ENCODE results near the gene ARHGEF6.

Gene ARHGEF6

DNA sequence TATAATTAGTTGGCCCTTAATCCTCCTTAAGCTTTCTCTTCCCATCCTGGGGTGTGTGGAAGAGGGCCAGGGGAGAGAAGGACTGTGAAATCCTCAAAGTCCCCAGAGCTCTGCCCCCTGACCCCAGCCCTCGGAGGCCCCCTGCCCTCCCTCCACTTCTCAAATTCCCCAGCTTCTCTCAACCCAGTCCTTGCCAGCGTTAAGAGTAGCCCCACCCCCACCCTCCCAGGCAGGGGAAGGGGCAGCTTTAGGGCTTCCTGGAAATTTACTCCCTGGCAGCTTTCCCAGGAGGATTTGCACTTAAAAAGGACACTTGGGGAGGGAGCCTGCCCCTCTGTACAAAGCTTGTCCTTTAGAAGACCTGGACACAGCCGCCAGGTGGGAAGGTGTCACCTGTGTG lies 144.6 kb downstream of the ARHGEF6 start:
- Histone ChIP-seq H3K4me3 (ENCODE audit: severe bottlenecking) (no peak overlapping the region), H3K27me3 (ENCODE audit: insufficient read depth, poor library complexity, severe bottlenecking) (no peaks in the 10 kb centered on the region), H3K9me3 (ENCODE audit: severe bottlenecking) (no peaks in the 10 kb centered on the region), H3K4me1 (ENCODE audit: insufficient read depth, poor library complexity, severe bottlenecking) (no peaks in the 10 kb centered on the region), H3K27ac (ENCODE audit: poor library complexity, severe bottlenecking) (no peak overlapping the region), H3K36me3 (ENCODE audit: low read depth) (no peaks in the 10 kb centered on the region)
- ATAC-seq (ENCODE audit: low read depth) (no peak), DNase-seq (ENCODE audit: low spot score) (no peak)
- TF ChIP-seq, protein P1, sequence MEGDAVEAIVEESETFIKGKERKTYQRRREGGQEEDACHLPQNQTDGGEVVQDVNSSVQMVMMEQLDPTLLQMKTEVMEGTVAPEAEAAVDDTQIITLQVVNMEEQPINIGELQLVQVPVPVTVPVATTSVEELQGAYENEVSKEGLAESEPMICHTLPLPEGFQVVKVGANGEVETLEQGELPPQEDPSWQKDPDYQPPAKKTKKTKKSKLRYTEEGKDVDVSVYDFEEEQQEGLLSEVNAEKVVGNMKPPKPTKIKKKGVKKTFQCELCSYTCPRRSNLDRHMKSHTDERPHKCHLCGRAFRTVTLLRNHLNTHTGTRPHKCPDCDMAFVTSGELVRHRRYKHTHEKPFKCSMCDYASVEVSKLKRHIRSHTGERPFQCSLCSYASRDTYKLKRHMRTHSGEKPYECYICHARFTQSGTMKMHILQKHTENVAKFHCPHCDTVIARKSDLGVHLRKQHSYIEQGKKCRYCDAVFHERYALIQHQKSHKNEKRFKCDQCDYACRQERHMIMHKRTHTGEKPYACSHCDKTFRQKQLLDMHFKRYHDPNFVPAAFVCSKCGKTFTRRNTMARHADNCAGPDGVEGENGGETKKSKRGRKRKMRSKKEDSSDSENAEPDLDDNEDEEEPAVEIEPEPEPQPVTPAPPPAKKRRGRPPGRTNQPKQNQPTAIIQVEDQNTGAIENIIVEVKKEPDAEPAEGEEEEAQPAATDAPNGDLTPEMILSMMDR (IDR thresholded peaks at IDR 0.05; ENCODE audit: poor library complexity, severe bottlenecking) = no peak

DNA sequence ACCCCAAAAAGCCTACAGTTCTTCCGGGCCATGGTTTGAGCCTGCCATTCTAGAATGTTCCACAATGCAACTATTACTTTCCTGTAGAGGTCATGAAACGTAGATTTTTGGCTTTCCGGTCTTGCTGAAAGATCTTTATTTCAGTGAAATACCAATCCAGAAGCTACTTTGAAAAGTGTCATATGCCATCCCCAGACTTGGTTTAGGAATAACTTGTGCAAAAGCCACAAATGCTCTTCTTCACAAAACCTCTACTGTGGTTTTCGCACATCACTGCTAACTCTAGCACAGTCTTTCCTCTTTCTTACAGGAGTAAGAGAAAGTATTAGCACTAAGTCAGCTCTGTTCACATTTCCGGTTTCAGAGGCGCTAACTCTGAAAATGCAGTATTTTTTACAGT lies 145.5 kb downstream of the ARHGEF6 start:
- no peaks in the 10 kb centered on the region for H3K27me3 ChIP-seq (ENCODE audit: insufficient read depth, poor library complexity, severe bottlenecking)
- TF ChIP-seq, protein P1 (IDR thresholded peaks at IDR 0.05; ENCODE audit: poor library complexity, severe bottlenecking) = no peak
- ATAC-seq (ENCODE audit: low read depth) = no peak

DNA sequence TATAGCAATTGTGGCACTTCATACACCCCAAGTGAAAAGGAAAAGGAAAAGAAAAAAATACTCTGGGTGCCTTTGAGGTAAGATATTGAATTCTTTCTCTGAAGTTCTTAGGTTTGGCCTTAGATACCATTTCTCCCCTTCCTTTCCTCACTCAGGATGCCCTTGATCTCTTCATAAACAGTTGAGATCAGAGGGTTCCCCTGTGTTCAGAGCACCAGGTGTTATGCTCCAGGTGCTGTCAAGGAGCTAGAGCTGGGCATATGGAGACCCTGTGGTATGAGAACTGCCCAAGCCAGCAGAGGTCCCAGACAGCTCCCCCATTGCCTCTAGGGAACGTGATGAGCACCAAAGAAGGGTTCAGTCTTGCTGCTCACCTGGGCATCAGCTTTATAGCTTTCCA lies 149.9 kb downstream of the ARHGEF6 start:
- no peaks in the 10 kb centered on the region for H3K4me1 ChIP-seq (ENCODE audit: insufficient read depth, poor library complexity, severe bottlenecking)
- no peak overlapping the region for H3K27ac ChIP-seq (ENCODE audit: poor library complexity, severe bottlenecking)

More for the DNA sequence above, 145.5 kb downstream of the ARHGEF6 start:
- no peak overlapping the region for H3K27ac ChIP-seq (ENCODE audit: poor library complexity, severe bottlenecking)
- H3K36me3 ChIP-seq (ENCODE audit: low read depth) = no peaks in the 10 kb centered on the region
- no peaks in the 10 kb centered on the region for H3K4me1 ChIP-seq (ENCODE audit: insufficient read depth, poor library complexity, severe bottlenecking)
- H3K9me3 ChIP-seq (ENCODE audit: severe bottlenecking) = no peaks in the 10 kb centered on the region
- no peak overlapping the region for H3K4me3 ChIP-seq (ENCODE audit: severe bottlenecking)
- DNase-seq (ENCODE audit: low spot score) = no peak

DNA sequence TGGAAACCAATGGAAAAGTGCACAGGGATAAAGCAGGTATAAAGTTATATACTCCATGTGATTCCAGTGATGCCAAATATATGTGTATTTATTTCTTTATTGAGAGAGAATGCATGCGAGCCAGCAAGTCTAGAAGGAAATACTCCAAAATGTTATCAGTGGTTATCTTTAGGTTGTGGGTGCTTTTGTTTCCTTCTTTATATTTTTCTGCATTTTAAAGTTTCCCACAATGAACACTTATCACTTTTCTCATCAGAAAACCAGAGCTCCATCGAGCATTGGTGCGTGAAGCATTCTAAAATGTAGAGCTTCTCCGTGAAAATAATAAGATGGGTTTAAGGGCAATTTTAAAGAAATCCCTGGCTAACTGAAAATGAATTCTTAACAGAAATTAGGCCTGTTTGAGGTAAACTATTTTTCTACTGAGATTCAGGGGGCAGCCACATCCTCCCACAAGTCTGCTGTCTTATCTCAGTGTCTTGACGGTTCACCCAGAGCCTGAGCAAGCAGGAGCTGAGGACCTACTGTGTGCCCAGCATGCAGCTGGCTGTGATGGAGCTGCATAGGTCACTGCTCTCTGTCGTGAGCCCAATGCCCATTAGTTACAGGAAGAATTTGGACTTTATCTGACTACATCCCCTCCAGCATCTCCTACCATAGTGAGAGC lies 151.5 kb downstream of the ARHGEF6 start:
- Histone ChIP-seq H3K4me1 (ENCODE audit: insufficient read depth, poor library complexity, severe bottlenecking) (no peaks in the 10 kb centered on the region), H3K36me3 (ENCODE audit: low read depth) (no peaks in the 10 kb centered on the region), H3K4me3 (ENCODE audit: severe bottlenecking) (no peak overlapping the region), H3K9me3 (ENCODE audit: severe bottlenecking) (no peaks in the 10 kb centered on the region), H3K27ac (ENCODE audit: poor library complexity, severe bottlenecking) (no peak overlapping the region), H3K27me3 (ENCODE audit: insufficient read depth, poor library complexity, severe bottlenecking) (no peaks in the 10 kb centered on the region)
- TF ChIP-seq, protein P1 (IDR thresholded peaks at IDR 0.05; ENCODE audit: poor library complexity, severe bottlenecking) = no peak
- ATAC-seq (ENCODE audit: low read depth) = no peak
- DNase-seq (ENCODE audit: low spot score) = no peak

More for the DNA sequence above, 149.9 kb downstream of the ARHGEF6 start:
- DNase-seq (ENCODE audit: low spot score) (no peak), ATAC-seq (ENCODE audit: low read depth) (no peak)
- Histone ChIP-seq H3K36me3 (ENCODE audit: low read depth) (no peaks in the 10 kb centered on the region), H3K9me3 (ENCODE audit: severe bottlenecking) (no peaks in the 10 kb centered on the region), H3K4me3 (ENCODE audit: severe bottlenecking) (no peak overlapping the region), H3K27me3 (ENCODE audit: insufficient read depth, poor library complexity, severe bottlenecking) (no peaks in the 10 kb centered on the region)
- TF ChIP-seq, protein P1 (IDR thresholded peaks at IDR 0.05; ENCODE audit: poor library complexity, severe bottlenecking) = no peak

DNA sequence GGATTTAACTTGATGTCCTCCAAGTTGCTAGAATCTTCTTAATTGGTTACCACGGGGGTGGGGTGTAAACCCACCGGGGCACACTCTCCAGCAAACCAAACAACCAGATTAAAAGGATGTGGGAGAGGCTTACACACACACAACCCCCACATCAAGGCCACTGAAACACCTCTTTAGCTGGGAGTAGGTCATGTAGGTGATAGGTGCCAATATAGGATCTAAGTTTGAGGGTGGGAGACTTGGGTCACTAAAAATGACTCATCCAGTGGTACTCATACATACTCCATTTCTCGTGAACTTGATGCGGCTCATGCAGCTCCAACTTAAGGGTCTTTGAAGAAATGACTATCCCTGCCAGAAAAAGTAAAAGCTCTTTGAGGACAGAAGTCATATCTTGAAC lies 153.3 kb downstream of the ARHGEF6 start:
- DNase-seq (ENCODE audit: low spot score) (no peak), ATAC-seq (ENCODE audit: low read depth) (no peak)
- TF ChIP-seq, protein P1 (IDR thresholded peaks at IDR 0.05; ENCODE audit: poor library complexity, severe bottlenecking) = no peak
- H3K4me1 ChIP-seq (ENCODE audit: insufficient read depth, poor library complexity, severe bottlenecking) = no peaks in the 10 kb centered on the region
- no peak overlapping the region for H3K27ac ChIP-seq (ENCODE audit: poor library complexity, severe bottlenecking)
- H3K27me3 ChIP-seq (ENCODE audit: insufficient read depth, poor library complexity, severe bottlenecking) = no peaks in the 10 kb centered on the region
- no peaks in the 10 kb centered on the region for H3K36me3 ChIP-seq (ENCODE audit: low read depth)
- H3K4me3 ChIP-seq (ENCODE audit: severe bottlenecking) = no peak overlapping the region
- H3K9me3 ChIP-seq (ENCODE audit: severe bottlenecking) = no peaks in the 10 kb centered on the region
